Stimulated activated CD8-positive, alpha-beta memory T cell treated with anti-CD3 and anti-CD28 coated beads, Interleukin-4, amount 100 ng/mL, for 48 hours (primary cell): Measurements from ENCODE around the gene DUOX2.
"Not testable (repeated sequence)": the region's sequence is repeated elsewhere in the genome, so short reads cannot be mapped to it uniquely, and the experiment has no call there.

ENCODE experiments used
- DNase-seq: peaks from one replicate; pipeline ENCODE4 v3.0.0-alpha.2; 2020

Gene DUOX2

GRCh38 chr15:45138814-45139765, 25.1 kb upstream of the DUOX2 start:
- DNase-seq = no peak

GRCh38 chr15:45137703-45138102, 23.7 kb upstream of the DUOX2 start:
- no peak for DNase-seq

- DNase-seq = peak; percentile 45
Observed at GRCh38 chr15:45136378-45136764, 22.4 kb upstream of the DUOX2 start.

- not testable (repeated sequence) for DNase-seq
Observed at GRCh38 chr15:45135705-45136377, 21.9 kb upstream of the DUOX2 start.

GRCh38 chr15:45134682-45135604, 21.0 kb upstream of the DUOX2 start:
- peak; percentile 39 for DNase-seq

DNA sequence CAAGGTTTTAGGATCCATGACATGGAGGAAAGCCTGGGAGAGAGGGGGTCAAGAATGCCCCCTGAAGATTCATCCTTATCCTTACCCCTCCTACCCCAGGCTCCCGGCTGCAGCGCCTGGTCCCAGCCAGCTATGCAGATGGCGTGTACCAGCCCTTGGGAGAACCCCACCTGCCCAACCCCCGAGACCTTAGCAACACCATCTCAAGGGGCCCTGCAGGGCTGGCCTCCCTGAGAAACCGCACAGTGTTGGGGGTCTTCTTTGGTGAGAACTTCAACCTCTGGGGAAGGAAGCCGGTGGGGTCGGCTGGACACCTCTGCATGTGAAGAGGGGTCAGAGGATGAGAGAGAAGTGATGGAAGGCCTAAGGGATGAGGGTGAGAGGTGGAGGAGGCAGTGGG, 20.1 kb upstream of the DUOX2 start:
- no peak for DNase-seq

DNA sequence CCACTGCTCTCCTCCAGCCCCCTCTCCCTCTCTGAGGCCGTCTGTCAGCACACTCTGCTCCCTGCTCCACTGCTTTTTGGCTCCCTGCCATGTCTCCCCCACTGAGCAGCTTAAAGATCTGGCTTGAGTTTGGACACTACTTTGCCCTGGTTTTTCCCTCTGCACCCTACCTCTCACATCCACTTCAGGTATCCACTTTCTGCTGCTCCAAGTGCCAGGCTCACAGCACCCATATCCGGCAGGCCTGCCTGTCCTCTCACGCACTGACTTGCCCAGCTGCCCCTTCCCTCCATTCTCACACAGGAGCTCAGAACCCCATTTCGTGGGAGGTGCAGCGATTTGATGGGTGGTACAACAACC, 19.6 kb upstream of the DUOX2 start:
- DNase-seq = no peak

- DNase-seq = no peak
Observed at GRCh38 chr15:45132844-45133560, 19.0 kb upstream of the DUOX2 start.

- no peak for DNase-seq
Observed at GRCh38 chr15:45131510-45131909, 17.5 kb upstream of the DUOX2 start.

DNA sequence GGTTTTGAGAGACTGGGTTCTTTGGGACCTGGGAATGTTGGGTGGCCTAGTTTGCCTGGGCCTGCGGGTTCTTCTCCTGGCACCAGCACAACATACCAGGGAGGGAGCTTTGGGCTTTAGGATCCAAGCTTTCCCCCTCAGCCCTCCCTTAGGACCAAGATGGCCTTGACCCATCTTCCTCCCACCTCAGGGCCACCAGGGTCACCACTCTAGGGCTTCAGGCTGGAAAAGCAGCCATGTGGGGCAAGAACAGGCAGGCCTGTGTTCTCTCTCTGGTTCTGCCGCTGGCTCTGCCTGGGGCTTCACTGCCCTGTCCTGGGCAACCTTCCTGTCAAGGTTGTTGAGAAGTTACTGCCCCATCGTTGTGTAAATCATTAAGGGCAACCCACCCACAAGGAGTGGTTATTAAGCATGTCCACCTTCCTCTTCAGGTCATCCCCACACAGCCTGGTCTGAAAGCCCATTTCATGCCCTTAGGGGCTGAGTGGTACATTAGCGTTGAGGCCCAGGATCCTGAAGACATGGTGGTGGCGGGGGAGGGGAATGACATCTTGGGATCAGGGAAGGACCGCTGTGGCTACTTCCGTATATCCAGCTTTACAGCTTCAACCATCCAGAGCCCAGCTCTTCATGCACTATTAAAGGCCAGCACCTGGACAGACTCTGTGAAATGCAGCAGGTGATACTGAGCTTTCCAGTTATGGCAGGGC, 16.5 kb upstream of the DUOX2 start:
- DNase-seq = no peak

- peak; percentile 48 for DNase-seq
Observed at GRCh38 chr15:45129651-45130129, 15.7 kb upstream of the DUOX2 start, which contains the start of the genes DUOX1 and DUOXA1. TSS of gene DUOX1 (plus strand) at chr15:45129994. CDS start at chr15:45131967, 1,973 bp downstream. TSS of gene DUOXA1 (minus strand) at chr15:45129879. CDS start at chr15:45123014, 6,865 bp downstream.

GRCh38 chr15:45128971-45129639, 15.1 kb upstream of the DUOX2 start:
- no peak for DNase-seq

- DNase-seq = peak; percentile 42
Observed at GRCh38 chr15:45126535-45127158, 12.7 kb upstream of the DUOX2 start.

DNA sequence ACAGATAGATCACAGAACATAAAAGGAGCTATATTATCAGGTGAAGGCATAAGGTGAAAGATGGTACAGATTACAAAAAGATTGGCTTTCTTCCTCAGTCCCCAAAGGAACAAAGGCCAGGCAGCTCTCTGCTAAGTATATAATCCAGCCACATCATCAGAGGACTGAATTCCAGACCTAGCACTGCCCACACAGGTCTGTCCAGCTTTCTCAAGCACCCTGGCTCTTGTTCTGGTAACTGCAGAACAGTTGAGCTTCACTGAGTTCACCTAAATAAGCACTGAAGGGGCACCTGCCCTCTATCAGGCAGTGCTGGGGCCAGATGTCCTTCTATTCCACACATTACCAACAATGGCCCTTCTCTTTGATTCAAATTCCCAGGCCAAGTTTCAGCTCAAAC, 9.4 kb upstream of the DUOX2 start:
- DNase-seq = no peak

DNA sequence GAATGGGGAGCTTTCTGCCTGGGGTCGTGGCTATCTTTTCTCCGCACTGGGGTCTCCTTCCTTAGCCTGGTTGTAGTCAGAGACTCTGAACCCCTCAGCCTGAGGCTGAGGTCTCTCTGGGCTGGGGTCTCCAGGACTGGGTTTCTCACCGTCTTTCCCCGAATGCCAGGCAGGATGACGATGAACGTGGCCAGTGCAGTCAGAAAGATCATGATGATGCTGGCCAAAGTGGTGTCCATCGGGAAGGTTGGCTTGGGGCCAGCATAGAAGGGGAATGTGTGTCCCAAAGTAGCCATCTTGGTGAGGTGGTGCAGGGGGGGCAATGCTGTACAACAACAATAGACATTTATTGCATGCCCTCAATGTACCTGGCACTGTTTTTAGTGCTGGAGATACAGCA, 8.7 kb upstream of the DUOX2 start:
- no peak for DNase-seq

- DNase-seq = no peak
Observed at GRCh38 chr15:45121706-45122417, 7.9 kb upstream of the DUOX2 start.

GRCh38 chr15:45121020-45121419, 7.0 kb upstream of the DUOX2 start:
- no peak for DNase-seq

DNA sequence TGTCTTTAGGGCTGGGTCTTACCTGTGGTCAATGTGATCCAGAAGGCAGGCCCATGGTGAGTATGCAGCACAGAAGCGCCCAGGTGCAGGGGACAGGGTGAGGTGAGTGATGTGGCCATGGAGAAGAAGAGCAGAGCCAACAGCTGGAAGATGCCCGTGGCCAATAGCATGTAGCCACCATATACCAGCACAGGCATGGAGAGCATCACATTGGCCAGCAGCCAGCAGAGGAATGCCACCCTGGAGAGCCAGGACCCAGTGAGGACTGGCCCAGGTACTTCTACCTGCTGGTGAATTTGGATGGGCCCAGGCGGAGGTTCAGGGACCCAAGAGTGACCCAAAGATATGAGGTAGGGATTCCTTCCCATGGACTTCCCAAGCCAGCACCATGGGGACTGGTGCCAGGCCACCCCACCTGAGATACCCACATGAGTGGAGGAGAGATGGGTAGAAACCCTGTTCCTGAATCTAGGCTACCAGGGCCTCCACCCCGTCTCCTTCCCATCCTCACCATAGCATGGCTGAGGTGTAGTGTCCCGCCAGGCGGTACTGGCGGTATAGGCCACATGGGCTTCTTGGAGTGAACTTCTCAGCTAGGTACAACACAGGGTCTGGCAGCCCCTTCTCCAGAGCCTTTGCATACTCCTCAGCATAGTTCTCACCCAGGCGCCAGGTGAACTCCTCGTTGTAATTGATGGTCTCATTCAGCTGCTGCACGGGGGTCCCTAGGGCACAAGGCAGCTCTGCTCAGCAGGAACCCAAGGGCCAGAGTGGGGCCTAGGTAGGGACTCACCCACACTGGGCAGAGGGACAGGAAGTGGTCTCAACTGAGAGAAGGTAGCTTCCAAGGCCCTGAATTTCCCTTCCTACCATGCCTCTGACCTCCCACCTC, 6.4 kb upstream of the DUOX2 start:
- DNase-seq = no peak

DNA sequence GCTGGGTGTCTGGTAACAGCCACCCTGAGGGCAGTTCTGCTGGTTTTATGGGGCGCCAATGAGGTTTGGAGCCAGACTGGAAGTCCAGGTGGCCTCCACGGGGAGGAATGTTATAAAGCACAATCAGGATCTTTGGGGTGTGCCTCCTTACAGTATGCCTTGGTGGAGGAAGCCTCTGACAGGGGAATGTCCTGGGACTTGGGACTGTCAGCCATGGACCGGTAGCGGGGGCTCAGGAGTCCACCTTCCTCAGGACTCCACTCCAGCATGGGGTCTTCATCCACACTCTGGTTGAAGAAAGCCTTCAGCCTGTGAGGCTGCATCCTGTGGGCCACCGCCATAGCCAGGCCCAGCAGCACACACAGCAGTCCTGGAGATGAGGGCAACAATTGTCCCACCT, 5.0 kb upstream of the DUOX2 start:
- DNase-seq = no peak
